AG08396 (cell line): ENCODE data around the gene SMIM12.
A peak's percentile ranks its signal among the peaks of the same experiment; 100 is the strongest.

Experiments used
- DNase-seq: peaks from one replicate; pipeline ENCODE4 v3.0.0; 2012; ENCODE audit warnings: low spot score, mixed read lengths

The SMIM12 gene

GRCh38 chr1:34874296-34874952, 14.9 kb upstream of the SMIM12 start:
- no peak for DNase-seq

GRCh38 chr1:34872133-34872503, 12.6 kb upstream of the SMIM12 start:
- no peak for DNase-seq

GRCh38 chr1:34871443-34872132, 12.0 kb upstream of the SMIM12 start:
- no peak for DNase-seq

GRCh38 chr1:34870395-34870794, 10.8 kb upstream of the SMIM12 start:
- DNase-seq: no peak

- no peak for DNase-seq
Observed at GRCh38 chr1:34869760-34870159, 10.2 kb upstream of the SMIM12 start.

- no peak for DNase-seq
Observed at GRCh38 chr1:34868230-34869049, 8.9 kb upstream of the SMIM12 start.

- DNase-seq: no peak
Observed at GRCh38 chr1:34867415-34867814, 7.9 kb upstream of the SMIM12 start.

- no peak for DNase-seq
Observed at GRCh38 chr1:34866762-34867109, 7.2 kb upstream of the SMIM12 start.

- DNase-seq: peak; percentile 91
Observed at GRCh38 chr1:34865981-34866761, 6.6 kb upstream of the SMIM12 start.

- no peak for DNase-seq
Observed at GRCh38 chr1:34865573-34865972, 6.0 kb upstream of the SMIM12 start.

- no peak for DNase-seq
Observed at GRCh38 chr1:34864759-34865158, 5.2 kb upstream of the SMIM12 start.

- DNase-seq: no peak
Observed at GRCh38 chr1:34863501-34863900, 4.0 kb upstream of the SMIM12 start.

GRCh38 chr1:34858901-34859445, 576 bp downstream of the SMIM12 start:
- peak; percentile 69 for DNase-seq

- no peak for DNase-seq
Observed at GRCh38 chr1:34856697-34857096, 2.9 kb downstream of the SMIM12 start.

GRCh38 chr1:34852677-34853217, 6.8 kb downstream of the SMIM12 start:
- DNase-seq: peak; percentile 94

GRCh38 chr1:34851431-34852105, 8.0 kb downstream of the SMIM12 start:
- DNase-seq: no peak

- no peak for DNase-seq
Observed at GRCh38 chr1:34850382-34850781, 9.2 kb downstream of the SMIM12 start.

- no peak for DNase-seq
Observed at GRCh38 chr1:34847094-34847493, 12.5 kb downstream of the SMIM12 start.

- DNase-seq: no peak
Observed at GRCh38 chr1:34846265-34846664, 13.3 kb downstream of the SMIM12 start.

GRCh38 chr1:34845131-34845901, 14.2 kb downstream of the SMIM12 start:
- DNase-seq: no peak
